Smooth muscle cell (in vitro differentiated cells): ENCODE measurements around the gene AARS1. TPM values are rescaled to one million over a fixed set of nuclear protein-coding genes. Genes with fewer than 3 reads are reported as not detected.

Experiments
- polyA plus RNA-seq: library from polyadenylated mRNA; unstranded; fragments of >200 nt; fragmentation: Nextera tagmentation; extraction: Ambion mirVana; gene quantifications from 2 replicates; pipeline ENCODE4 v1.2.1, GENCODE V29; 2016
- small RNA-seq: library from RNA; depleted of rRNA; stranded (forward); fragments of <200 nt; gene quantifications from one replicate; pipeline ENCODE3, GENCODE V24; 2014
- total RNA-seq: library from RNA; depleted of rRNA; stranded (reverse); fragments of >200 nt; gene quantifications from 2 replicates; pipeline ENCODE4 v1.2.3, GENCODE V29; 2014

The AARS1 gene
- total and polyA plus RNA-seq, 2 experiments from 2014 or later, result 67.0 to 92.4 TPM

Small RNAs within 50 kb of the gene (small RNA-seq; reads per million reads assigned to genes)
- gene AC009060.2, result not detected
- not detected for gene RN7SL279P

Other genes with a start within 250 kb of the AARS1 start
- gene PDPR, start 175.2 kb downstream of the AARS1 start, total RNA-seq, result 11.2 and 12.5 TPM in 2 replicates
- 4.7 and 5.7 TPM in 2 replicates for gene PDPR, start 175.2 kb downstream of the AARS1 start, polyA plus RNA-seq
- gene CLEC18C, start 115.7 kb downstream of the AARS1 start, total RNA-seq, result 0.99 TPM in 1 of 2 replicates, not detected in the other
- gene CLEC18C, start 115.7 kb downstream of the AARS1 start, polyA plus RNA-seq, result 0.95 and 1.3 TPM in 2 replicates
- gene EXOSC6, start 37.6 kb downstream of the AARS1 start, total RNA-seq, result 10.0 and 10.7 TPM in 2 replicates
- 14.8 and 16.0 TPM in 2 replicates for gene EXOSC6, start 37.6 kb downstream of the AARS1 start, polyA plus RNA-seq
- gene DDX19B, start 9.7 kb upstream of the AARS1 start, total RNA-seq, result 24.5 and 49.6 TPM in 2 replicates
- gene DDX19B, start 9.7 kb upstream of the AARS1 start, polyA plus RNA-seq, result 31.8 and 40.9 TPM in 2 replicates
- gene DDX19A, start 57.4 kb upstream of the AARS1 start, total RNA-seq, result 33.9 and 38.8 TPM in 2 replicates
- gene DDX19A, start 57.4 kb upstream of the AARS1 start, polyA plus RNA-seq, result 32.8 and 39.2 TPM in 2 replicates
- 30.2 and 32.5 TPM in 2 replicates for gene ST3GAL2, start 149.6 kb upstream of the AARS1 start, total RNA-seq
- gene ST3GAL2, start 149.6 kb upstream of the AARS1 start, polyA plus RNA-seq, result 31.6 and 42.3 TPM in 2 replicates
- gene FCSK, start 165.1 kb upstream of the AARS1 start, total RNA-seq, result 5.7 and 16.5 TPM in 2 replicates
- gene FCSK, start 165.1 kb upstream of the AARS1 start, polyA plus RNA-seq, result 4.8 and 6.3 TPM in 2 replicates
- 39.8 and 49.4 TPM in 2 replicates for gene COG4, start 234.0 kb upstream of the AARS1 start, total RNA-seq
- gene COG4, start 234.0 kb upstream of the AARS1 start, polyA plus RNA-seq, result 40.0 and 61.9 TPM in 2 replicates
- gene SF3B3, start 234.3 kb upstream of the AARS1 start, total RNA-seq, result 98.9 and 126 TPM in 2 replicates
- 129 and 137 TPM in 2 replicates for gene SF3B3, start 234.3 kb upstream of the AARS1 start, polyA plus RNA-seq